Activated CD8-positive, alpha-beta memory T cell treated with anti-CD3 and anti-CD28 coated beads for 48 hours (primary cell): ENCODE results near the gene KAZN.

ENCODE experiments used
- DNase-seq, 3 experiments: peaks; one replicate each; pipeline ENCODE4 v3.0.0-alpha.2; 2020; ENCODE audit warnings: low read depth in 2 of 3, low spot score in 2 of 3

The KAZN gene

GRCh38 chr1:14639291-14640050 lies 41.0 kb downstream of the KAZN start:
- DNase-seq = no peak

- no peak for DNase-seq
Observed at GRCh38 chr1:14642712-14643111, 44.2 kb downstream of the KAZN start.

GRCh38 chr1:14646973-14647372 lies 48.5 kb downstream of the KAZN start:
- DNase-seq = no peak

- no peak for DNase-seq
Observed at GRCh38 chr1:14647777-14648176, 49.3 kb downstream of the KAZN start.

- no peak for DNase-seq
Observed at GRCh38 chr1:14648391-14648790, 49.9 kb downstream of the KAZN start.

- no peak for DNase-seq
Observed at GRCh38 chr1:14648896-14649855, 50.7 kb downstream of the KAZN start.

GRCh38 chr1:14649976-14650375 lies 51.5 kb downstream of the KAZN start:
- DNase-seq = no peak

GRCh38 chr1:14650951-14651350 lies 52.5 kb downstream of the KAZN start:
- no peak for DNase-seq

GRCh38 chr1:14652840-14653239 lies 54.4 kb downstream of the KAZN start:
- DNase-seq = no peak

- no peak for DNase-seq
Observed at GRCh38 chr1:14653461-14653960, 55.0 kb downstream of the KAZN start.

- no peak for DNase-seq
Observed at GRCh38 chr1:14654554-14654953, 56.1 kb downstream of the KAZN start.

- no peak for DNase-seq
Observed at GRCh38 chr1:14655385-14655784, 56.9 kb downstream of the KAZN start.

- no peak for DNase-seq
Observed at GRCh38 chr1:14656384-14656937, 58.0 kb downstream of the KAZN start.

- no peak for DNase-seq
Observed at GRCh38 chr1:14658642-14659041, 60.2 kb downstream of the KAZN start.

GRCh38 chr1:14659913-14660312 lies 61.4 kb downstream of the KAZN start:
- no peak for DNase-seq

- DNase-seq = no peak
Observed at GRCh38 chr1:14660801-14661200, 62.3 kb downstream of the KAZN start.

GRCh38 chr1:14661222-14661621 lies 62.7 kb downstream of the KAZN start:
- no peak for DNase-seq

- DNase-seq = no peak
Observed at GRCh38 chr1:14662116-14662515, 63.6 kb downstream of the KAZN start.

- no peak for DNase-seq
Observed at GRCh38 chr1:14663773-14664172, 65.3 kb downstream of the KAZN start.

GRCh38 chr1:14666373-14666772 lies 67.9 kb downstream of the KAZN start:
- DNase-seq = no peak

GRCh38 chr1:14666962-14667650 lies 68.6 kb downstream of the KAZN start:
- DNase-seq = no peak
